Type B pancreatic cell (in vitro differentiated cells): ENCODE measurements around the gene BRD9. TPM values are rescaled to one million over a fixed set of nuclear protein-coding genes. Genes with fewer than 3 reads are reported as not detected.
"Not testable (repeated sequence)": the region's sequence is repeated elsewhere in the genome, so short reads cannot be mapped to it uniquely, and the experiment has no call there.

Source experiments
- DNase-seq: peaks from one replicate; pipeline ENCODE4 v3.0.0; 2021; ENCODE audit warnings: mixed read lengths; ENCODE audit not compliant: unreplicated experiment; ENCODE audit errors: extremely low spot score
- H3K27ac Mint-ChIP-seq: 2 replicates; pipeline ENCODE4 v1.8.0; 2021; ENCODE audit warnings: mild to moderate bottlenecking, mixed read lengths
- H3K27me3 Mint-ChIP-seq: 2 replicates; pipeline ENCODE4 v1.8.0; 2021; ENCODE audit warnings: mixed read lengths
- H3K36me3 Mint-ChIP-seq: 2 replicates; pipeline ENCODE4 v1.8.0; 2021; ENCODE audit warnings: mixed read lengths
- H3K4me1 Mint-ChIP-seq: one replicate; pipeline ENCODE4 v1.8.0; 2021; ENCODE audit warnings: mixed read lengths; ENCODE audit not compliant: unreplicated experiment
- H3K4me3 Mint-ChIP-seq: 2 replicates; pipeline ENCODE4 v1.8.0; 2021; ENCODE audit warnings: mild to moderate bottlenecking, mixed read lengths
- H3K9me3 Mint-ChIP-seq: 2 replicates; pipeline ENCODE4 v1.8.0; 2021; ENCODE audit warnings: mixed read lengths
- CTCF ChIP-seq: fragments of 200-600 bp; sonication (generic); conservative IDR thresholded peaks from 2 replicates; pipeline ENCODE4 v1.5.0; 2021; ENCODE audit warnings: antibody characterized with exemption, mild to moderate bottlenecking
- total RNA-seq: library from RNA; stranded (reverse); gene quantifications from 2 replicates; pipeline ENCODE4 v1.2.1, GENCODE V29; 2021; ENCODE audit warnings: low replicate concordance

Gene BRD9
- total RNA-seq, 1 donor from 2014 or later = 55.6 TPM

DNA sequence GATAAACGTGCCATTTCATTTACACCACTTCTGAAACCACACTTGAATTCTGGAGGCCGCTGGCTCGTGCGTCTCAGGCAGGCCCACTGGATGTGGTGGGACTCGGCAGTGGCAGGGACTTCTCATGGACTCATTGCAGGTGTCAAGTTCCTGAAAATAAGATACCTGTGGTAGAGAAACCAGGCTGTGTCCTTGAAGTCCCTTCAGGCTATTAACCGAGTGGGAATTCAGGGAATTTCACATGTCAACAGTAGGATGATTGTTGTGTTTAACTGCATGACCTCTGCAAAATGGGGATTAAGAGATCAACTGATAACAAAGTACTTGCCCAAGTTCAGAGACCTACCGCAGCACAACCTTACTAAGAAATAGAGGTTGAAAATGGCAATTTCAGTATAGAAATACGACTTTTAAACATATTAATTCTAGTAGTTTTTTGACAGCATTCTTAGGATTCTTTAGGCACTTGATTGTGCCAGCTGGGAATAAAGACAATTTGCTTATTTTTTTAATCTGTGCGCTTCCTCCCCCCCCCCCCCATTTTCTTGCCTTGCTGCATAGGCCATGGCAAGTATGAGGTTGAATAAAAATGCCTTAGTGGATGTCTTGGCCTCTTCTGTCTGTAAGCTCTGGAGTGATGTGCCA, 26.9 kb upstream of the BRD9 start:
- H3K9me3 Mint-ChIP-seq = no peaks in the 10 kb centered on the region
- DNase-seq = peak; percentile 36
- H3K27ac Mint-ChIP-seq = no peak overlapping the region
- TF ChIP-seq CTCF = no peak
- H3K4me1 Mint-ChIP-seq = no peaks in the 10 kb centered on the region
- H3K36me3 Mint-ChIP-seq = peaks cover 4% of the 10 kb centered on the region
- H3K4me3 Mint-ChIP-seq = no peak overlapping the region
- peaks cover 9% of the 10 kb centered on the region for H3K27me3 Mint-ChIP-seq

DNA sequence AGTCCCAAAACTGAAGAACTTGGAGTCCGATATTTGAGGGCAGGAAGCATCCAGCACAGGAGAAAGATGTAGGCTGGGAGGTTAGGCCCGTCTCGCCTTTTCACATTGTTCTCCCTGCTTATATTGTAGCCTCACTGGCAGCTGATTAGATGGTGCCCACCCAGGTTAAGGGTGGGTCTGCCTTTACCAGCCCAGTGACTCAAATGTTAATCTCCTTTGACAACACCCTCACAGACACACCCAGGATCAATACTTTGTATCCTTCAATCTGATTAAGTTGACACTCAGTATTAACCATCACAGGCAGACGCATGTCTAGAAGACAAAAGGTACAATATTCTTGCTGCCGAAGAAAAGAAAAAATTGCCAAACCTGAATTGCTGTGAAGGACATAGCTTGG, 26.1 kb upstream of the BRD9 start:
- not testable (repeated sequence) for H3K4me1 Mint-ChIP-seq

DNA sequence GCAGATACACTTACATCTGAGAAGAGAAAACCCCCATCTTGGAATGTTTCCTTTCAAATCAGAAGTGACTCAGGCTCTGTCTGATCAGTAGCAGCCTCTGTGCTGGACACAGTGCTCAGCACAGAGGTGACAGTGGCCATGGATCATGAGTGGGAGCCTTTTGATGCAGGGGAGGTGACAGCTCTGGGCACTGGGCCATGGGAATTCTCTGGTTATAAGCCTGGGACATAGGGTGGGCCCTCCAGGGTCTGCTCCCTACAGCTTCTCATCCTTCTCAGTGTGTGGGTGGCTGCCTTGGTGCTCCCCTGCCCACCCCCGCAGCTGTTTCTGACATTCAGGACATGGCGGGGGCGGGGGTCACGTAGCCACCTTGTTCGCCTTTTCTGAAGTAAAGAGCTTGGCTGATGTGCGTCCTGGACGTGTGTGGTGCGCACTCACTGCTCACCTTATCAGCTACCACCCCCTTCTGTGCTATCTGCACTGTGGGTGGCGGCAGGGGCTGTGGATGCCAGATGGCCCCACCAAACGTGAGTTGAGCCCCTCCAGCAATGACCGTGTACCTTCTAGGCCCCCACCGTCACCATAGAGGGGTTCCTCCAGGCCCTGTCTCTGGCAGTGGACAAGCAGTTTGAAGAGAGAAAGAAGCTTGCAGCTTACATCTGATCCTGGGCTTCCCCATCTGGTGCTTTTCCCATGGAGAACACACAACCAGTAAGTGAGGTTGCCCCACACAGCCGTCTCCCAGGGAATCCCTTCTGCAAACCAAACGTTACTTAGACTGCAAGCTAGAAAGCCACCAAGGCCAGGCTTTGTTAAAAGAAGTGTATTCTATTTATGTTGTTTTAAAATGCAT, 24.1 kb upstream of the BRD9 start:
- no peak overlapping the region for H3K4me3 Mint-ChIP-seq
- no peaks in the 10 kb centered on the region for H3K4me1 Mint-ChIP-seq
- TF ChIP-seq CTCF = no peak
- no peaks in the 10 kb centered on the region for H3K27me3 Mint-ChIP-seq
- H3K9me3 Mint-ChIP-seq = no peaks in the 10 kb centered on the region
- DNase-seq = peak; percentile 47
- no peak overlapping the region for H3K27ac Mint-ChIP-seq
- H3K36me3 Mint-ChIP-seq = peaks cover 4% of the 10 kb centered on the region

More for the DNA sequence above, 26.1 kb upstream of the BRD9 start:
- H3K4me3 Mint-ChIP-seq, DNase-seq, H3K27me3 Mint-ChIP-seq, H3K9me3 Mint-ChIP-seq, H3K27ac Mint-ChIP-seq, H3K36me3 Mint-ChIP-seq: not testable (repeated sequence)

- Mint-ChIP-seq H3K4me1 (no peaks in the 10 kb centered on the region), H3K27me3 (no peaks in the 10 kb centered on the region), H3K36me3 (peaks cover 4% of the 10 kb centered on the region), H3K4me3 (no peak overlapping the region), H3K9me3 (no peaks in the 10 kb centered on the region), H3K27ac (no peak overlapping the region)
- peak; percentile 58 for DNase-seq
- no peak for TF ChIP-seq CTCF
Observed at GRCh38 chr5:915946-916345, 23.3 kb upstream of the BRD9 start.

DNA sequence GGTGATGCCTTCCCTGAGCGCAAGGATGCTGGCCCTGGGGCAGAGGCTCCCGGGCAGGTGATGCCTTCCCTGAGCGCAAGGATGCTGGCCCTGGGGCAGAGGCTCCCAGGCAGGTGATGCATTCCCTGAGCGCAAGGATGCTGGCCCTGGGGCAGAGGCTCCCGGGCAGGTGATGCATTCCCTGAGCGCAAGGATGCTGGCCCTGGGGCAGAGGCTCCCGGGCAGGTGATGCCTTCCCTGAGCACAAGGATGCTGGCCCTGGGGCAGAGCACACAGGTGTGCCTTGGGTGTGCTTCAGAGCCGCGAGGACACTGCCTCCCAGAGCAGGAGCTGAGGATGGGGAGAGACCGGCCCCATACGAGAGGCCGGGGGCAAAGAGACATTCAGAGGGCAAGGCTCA, 22.7 kb upstream of the BRD9 start:
- DNase-seq = peak; percentile 42
- H3K36me3 Mint-ChIP-seq, H3K4me1 Mint-ChIP-seq, H3K27ac Mint-ChIP-seq, H3K9me3 Mint-ChIP-seq, H3K27me3 Mint-ChIP-seq, H3K4me3 Mint-ChIP-seq: not testable (repeated sequence)

DNA sequence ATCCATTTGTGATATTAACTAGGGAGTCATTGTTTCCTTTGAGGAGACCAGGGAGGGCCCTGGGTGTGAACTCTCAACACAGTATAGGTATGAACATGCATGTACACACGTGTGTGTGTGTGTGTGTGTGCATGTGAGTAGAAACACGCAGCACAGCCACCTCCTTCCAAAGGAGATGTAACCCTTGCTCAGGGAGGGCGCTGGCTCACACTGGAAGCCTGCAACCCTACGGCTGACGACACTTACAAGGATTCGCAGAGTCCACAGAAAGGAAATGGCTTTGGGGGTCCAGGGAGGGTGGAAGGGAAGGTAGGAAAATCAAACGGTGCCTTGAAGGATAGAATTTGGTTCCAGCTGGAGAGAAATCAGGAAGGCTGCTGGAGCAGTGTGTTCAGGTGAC, 22.0 kb upstream of the BRD9 start:
- DNase-seq = no peak
- Mint-ChIP-seq H3K36me3 (peaks cover 4% of the 10 kb centered on the region), H3K27ac (no peak overlapping the region), H3K4me1 (no peaks in the 10 kb centered on the region), H3K27me3 (no peaks in the 10 kb centered on the region), H3K4me3 (no peak overlapping the region), H3K9me3 (no peaks in the 10 kb centered on the region)
- TF ChIP-seq CTCF = no peak
